Brain microvascular endothelial cell (primary cell): Measurements from ENCODE around the gene KRT222.

Source experiments
- DNase-seq: peaks from one replicate; pipeline ENCODE4 v3.0.0-alpha.2; 2020
- H3K27ac ChIP-seq: fragments of 250-450 bp; sonication (Bioruptor Pico); 2 replicates; pipeline ENCODE4 v1.5.1; 2020; ENCODE audit warnings: mild to moderate bottlenecking, moderate library complexity
- H3K27me3 ChIP-seq: fragments of 250-450 bp; sonication (Bioruptor Pico); replicated peaks from 2 replicates; pipeline ENCODE4 v1.5.1; 2020; ENCODE audit warnings: mild to moderate bottlenecking
- H3K36me3 ChIP-seq: fragments of 250-450 bp; sonication (Bioruptor Pico); replicated peaks from 2 replicates; pipeline ENCODE4 v1.5.1; 2020; ENCODE audit warnings: mild to moderate bottlenecking
- H3K4me3 ChIP-seq: 2 replicates; pipeline ENCODE4 v1.5.1; 2011; ENCODE audit warnings: low read depth, mild to moderate bottlenecking, control low read depth, low read length, moderate library complexity
- CTCF ChIP-seq: IDR thresholded peaks from 2 replicates; pipeline ENCODE4 v1.5.1; 2011; ENCODE audit warnings: low read depth, mild to moderate bottlenecking, moderate library complexity, low read length, control low read depth, inconsistent platforms; ENCODE audit errors: missing control alignments
- in situ Hi-C: cut with HindIII; loops from 2 replicates; pipeline ENCODE4 v1.10.0; 2017; ENCODE audit warnings: low sequenced_read_pairs, low pct_ligation_motif_present

KRT222 gene

GRCh38 chr17:40607641-40608040 is 57.3 kb downstream of the KRT222 start:
- H3K27me3 ChIP-seq = peaks cover 3% of the 10 kb centered on the region
- H3K4me3 ChIP-seq = no peak overlapping the region
- TF ChIP-seq CTCF = no peak
- H3K27ac ChIP-seq = no peak overlapping the region
- no peak for DNase-seq
- no peaks in the 10 kb centered on the region for H3K36me3 ChIP-seq
- in situ Hi-C loops = no loop called here

- no peak for DNase-seq
- TF ChIP-seq CTCF = no peak
- Histone ChIP-seq H3K27me3 (no peaks in the 10 kb centered on the region), H3K4me3 (no peak overlapping the region), H3K27ac (no peak overlapping the region), H3K36me3 (no peaks in the 10 kb centered on the region)
- in situ Hi-C loops = no loop called here
Observed at GRCh38 chr17:40606548-40607353, 58.2 kb downstream of the KRT222 start.

GRCh38 chr17:40605306-40605705 is 59.7 kb downstream of the KRT222 start:
- no peak overlapping the region for H3K4me3 ChIP-seq
- H3K27ac ChIP-seq = no peak overlapping the region
- no peaks in the 10 kb centered on the region for H3K36me3 ChIP-seq
- no peak for TF ChIP-seq CTCF
- no peak for DNase-seq
- in situ Hi-C loops = no loop called here
- H3K27me3 ChIP-seq = no peaks in the 10 kb centered on the region
